HuH-7.5 (cell line): Measurements from ENCODE around the gene SLC35B1.
A peak's percentile ranks its signal among the peaks of the same experiment; 100 is the strongest.

Experiments
- DNase-seq: peaks from one replicate; pipeline ENCODE4 v3.0.0; 2011; ENCODE audit warnings: low spot score

The SLC35B1 gene, protein sequence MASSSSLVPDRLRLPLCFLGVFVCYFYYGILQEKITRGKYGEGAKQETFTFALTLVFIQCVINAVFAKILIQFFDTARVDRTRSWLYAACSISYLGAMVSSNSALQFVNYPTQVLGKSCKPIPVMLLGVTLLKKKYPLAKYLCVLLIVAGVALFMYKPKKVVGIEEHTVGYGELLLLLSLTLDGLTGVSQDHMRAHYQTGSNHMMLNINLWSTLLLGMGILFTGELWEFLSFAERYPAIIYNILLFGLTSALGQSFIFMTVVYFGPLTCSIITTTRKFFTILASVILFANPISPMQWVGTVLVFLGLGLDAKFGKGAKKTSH

DNA sequence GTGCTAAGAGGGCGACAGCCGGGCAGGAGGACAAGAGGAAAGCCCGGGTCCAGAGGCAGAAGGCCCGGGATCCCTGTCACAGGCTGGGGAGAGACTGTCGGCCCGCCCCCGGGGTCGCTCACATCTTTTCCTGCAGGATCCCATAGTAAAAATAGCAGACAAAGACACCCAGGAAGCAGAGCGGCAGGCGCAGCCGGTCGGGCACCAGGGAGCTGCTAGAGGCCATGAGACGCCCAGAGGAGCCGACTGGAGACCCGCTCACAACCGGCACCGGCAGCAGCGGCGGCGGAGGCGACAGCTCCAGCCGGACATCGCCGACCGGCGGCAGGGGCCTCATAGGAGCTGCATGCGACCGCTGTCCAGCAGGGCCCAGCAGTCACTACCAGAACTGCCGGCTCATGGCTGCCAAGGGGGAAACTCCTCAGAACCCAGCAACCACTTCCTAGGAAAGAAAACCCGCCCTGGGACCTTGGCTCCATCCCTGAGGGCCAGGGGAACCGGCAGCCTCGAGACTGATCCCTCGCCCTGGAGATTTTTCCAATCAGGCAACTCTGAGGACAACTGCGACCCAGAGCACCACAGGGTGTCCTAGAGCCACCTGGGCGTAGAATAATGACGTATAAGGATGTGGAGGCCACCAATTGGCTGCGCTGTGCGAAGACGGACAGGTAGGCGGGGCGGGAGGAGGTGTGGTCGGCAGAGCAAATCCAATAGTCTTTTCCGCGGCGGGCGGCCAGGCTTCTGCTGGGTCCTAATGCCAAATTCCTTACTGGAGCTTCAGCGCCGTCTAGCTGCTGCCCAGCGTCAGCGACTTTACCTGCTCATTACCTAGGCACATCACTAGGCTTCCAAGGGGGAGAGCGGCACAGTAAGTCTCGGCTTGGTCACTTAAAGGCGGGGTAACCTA lies at the start of gene SLC35B1:
Gene SLC35B1, minus strand, starts transcription at position 357 of the 907 bp plus-strand sequence. Its CDS starts 131 bp downstream, at position 226.
- DNase-seq: peak; percentile 96

DNA sequence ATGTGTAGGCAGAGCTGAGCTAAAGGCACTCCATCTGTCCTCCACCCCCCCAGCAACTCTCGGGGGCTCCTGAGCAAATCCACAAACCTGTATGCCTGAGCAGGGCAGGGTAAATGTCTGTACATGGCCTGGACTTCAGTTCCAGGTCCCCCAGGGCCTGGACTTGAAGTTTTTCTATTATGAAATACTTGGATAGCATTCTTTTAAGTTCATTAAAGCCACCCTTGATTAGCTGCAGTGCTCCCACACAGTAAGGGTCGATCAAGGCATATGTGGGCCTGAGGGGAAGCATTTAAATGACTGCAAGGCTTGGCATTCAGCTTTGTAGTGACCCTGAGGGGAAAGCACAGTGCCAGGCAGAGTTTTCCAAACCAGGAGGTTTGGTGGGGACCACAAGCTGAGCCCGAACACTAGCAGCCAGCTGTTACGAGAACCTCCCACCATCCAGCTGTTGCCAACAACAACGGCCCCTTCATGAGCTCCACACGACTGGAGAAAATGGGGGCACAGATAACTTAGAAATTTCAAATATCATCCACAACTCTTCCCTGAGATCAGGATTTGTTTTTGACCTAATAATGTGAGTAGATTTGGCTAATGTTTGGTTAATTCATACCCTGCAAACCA lies 49.5 kb upstream of the SLC35B1 start:
- DNase-seq: no peak

DNA sequence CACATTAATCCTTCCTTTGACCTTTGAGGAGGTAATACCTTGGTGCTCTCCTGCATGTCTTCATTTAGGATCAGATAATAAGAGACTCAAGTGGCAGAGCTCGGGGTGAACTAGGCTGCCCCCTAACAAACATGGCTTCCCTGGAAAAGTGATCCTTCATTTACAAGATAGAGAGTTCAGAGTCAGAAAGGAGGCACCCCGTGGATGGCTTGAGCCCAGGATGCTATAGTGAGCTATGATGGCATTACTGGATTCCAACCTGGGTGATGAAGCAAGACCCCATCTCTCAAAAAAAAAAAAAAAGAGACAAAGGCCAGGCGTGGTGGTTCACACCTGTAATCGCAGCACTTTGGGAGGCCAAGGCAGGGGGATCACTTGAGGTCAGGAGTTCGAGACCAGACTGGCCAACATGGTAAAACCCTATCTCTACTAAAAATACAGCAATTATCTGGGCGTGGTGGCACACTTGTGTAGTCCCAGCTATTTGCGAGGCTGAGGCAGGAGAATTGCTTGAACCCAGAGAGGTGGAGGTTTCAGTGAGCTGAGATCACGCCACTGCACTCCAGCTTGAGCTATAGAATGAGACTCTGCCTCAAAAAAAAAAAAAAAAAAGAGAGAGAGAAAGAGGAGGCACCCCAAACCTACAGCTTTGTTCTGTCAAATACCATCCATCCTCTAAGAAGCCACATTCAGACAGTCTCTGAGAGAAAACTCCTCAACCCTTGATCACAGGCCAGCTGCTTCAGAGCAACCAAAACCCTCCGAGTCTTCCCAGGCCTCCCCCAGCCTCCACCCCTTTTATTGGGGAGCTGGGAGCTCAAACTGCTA lies 48.8 kb upstream of the SLC35B1 start:
- DNase-seq: no peak

DNA sequence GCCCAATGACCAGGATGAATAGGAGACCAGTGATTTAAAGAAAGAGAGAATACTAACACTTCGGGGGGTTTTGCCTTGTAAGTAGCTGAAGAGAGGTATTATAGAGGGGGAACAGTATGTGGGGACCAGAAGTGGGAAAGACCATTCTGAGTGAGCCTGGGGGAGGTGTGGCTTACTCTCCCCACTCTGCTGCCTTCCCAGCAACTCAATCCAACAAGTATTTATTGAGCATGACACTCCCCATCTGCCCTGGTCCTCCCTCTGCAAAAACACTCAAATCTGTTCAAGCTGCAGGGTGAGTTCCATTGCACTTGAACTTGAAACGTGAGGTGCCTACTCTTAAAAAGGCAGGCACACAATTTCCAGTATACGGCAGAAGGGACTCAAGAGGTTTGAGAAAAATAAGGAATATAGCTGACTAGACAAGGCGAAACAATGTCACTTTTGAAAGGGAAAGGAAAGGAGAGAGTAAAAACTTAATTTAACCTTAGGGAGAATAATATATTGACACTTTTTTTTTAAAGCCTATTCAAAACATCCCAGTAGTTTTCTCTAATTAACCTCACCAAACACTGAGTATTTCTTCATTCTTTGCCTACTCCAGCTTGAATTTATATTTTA lies 48.0 kb upstream of the SLC35B1 start:
- DNase-seq: no peak

DNA sequence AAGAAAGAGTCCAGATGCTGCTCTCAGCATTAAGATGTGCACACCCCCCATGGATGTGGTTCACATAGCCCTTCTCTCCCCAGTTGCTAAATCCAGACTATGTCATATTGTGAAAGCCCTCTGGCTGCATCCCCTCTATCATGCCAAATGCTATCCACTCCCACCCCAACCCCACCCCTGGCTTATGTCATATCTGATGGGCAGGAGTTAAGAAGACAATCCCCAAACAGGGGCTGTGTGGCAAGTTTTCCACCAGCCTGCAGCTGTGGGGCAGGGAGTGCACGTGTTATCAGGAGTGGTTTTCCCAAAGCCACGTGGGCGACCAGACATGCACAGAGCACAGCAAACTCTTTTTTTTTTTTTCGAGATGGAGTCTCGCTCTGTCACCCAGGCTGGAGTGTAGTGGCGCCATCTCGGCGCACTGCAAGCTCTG lies 46.2 kb upstream of the SLC35B1 start:
- DNase-seq: no peak

DNA sequence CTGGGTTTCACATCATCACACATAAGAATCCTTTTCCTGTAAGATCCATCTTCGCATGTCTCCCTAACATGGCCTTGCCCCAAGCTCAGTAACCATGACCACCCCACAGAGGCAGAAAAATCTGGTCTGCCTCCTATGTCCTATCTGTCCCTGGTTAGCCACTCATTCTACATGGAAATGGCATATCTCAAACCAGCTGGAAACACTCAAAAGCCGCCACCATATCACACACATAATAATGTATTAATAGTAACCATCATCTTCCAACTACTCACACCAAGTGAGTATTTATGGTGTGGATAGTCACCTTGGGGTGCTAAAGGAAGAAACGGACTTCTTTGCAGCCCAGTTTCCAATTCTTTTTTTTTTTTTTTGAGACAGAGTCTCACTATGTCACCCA lies 44.7 kb upstream of the SLC35B1 start:
- DNase-seq: no peak

DNA sequence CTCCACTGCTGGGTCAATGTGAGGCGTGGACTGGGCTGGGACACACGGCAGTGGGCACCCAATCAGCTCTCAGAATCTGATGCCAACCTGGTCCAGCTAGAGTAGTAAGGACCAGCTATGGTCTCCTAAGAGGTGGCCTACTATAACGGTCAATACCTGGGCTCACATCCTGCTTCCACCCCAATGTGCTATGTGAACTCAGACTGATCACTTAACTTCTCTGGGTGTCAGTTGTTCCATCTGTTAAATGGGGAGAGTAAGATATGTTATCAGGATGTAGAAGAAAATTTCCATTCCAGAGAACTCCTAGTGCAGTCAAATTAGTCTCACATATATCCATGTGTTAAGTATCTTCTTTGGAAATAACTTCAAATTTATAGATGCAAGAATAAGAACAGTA lies 42.0 kb upstream of the SLC35B1 start:
- no peak for DNase-seq

DNA sequence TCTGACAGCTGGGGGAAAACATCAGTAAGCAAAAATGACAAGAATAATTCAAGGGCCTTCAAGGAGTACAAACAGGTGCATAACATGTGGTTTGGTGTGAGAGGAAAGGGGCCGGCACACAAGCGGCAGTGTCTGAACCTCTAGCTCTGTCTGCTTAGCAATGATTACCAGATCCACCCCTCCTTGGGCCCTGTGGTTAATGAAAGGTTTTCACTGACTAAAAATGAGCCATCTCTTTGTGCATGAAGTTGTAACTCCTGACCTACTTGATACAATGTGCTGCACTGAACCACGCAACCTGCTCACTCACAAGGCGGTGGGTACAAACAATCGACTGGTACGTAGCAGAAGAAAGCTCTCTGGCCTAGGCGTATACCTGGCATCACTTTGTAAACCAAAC lies 41.0 kb upstream of the SLC35B1 start:
- no peak for DNase-seq

DNA sequence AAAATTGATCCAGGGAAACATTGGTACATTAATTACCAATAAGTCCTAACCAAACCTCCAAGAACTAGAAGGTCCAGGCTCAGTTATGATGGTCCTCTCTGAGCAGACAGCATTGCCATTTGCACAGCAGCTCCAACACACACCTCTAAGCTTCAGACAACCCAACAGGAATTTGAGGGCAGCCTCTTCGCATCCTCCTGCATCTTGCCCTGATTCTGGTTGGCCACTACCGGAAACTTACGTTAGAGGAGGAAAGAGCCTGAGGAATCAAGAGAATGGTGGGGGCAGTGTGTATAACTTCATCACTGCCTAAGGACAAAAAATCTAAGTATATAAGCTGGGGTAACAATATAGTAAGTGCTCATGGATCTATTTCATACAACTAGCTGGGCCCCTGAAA lies 40.5 kb upstream of the SLC35B1 start:
- no peak for DNase-seq

DNA sequence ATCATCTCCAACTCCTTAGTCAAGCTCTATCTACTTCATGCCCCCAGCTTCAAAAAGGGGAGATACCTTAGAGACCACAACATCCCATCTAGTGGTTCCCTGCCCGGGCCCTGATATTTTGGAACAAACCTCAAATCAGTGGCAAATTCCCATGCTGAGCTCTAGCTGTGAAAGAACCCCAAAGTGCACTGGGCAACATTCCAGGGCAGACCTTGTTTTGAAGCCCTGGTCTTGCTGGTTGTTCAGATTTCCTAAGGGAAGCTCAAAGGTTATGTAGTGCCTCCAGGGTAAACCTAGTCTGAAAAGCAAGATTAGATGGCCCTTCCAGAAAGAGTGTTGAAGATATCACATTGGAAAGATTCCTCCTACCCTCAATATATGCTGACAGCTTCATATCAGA lies 39.9 kb upstream of the SLC35B1 start:
- no peak for DNase-seq

DNA sequence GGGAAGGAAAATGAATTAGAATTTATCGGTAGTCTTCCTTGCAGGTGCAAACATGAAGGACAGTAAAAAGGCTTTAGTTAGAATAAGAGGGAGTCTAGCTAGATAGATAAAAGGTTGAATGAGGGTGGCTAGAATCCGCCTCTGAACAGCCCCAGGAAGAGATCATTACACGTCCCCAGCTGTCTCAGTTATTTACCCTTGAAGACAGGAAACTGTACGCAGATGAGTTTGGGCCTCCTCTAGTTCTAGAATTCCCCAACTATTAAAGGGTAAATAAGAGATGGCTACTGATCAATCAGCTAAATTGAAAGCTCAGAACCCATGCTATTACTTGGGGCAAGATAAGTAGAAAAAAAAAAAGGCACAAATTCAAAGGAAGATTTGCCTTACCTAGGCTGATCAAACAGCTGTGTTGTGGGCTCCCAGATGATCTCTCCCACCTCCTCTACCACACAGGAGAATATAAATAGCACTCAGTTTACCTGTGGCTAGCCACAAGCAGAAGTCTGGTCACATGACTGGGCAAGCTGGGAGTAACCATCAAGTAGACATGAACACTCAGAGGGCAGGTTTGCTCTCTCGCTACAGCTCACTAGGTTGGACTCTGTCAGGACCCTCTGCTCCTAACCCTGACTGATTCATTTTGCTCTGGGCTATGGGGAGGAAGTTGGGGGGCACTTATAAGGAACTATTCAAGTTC lies 39.2 kb upstream of the SLC35B1 start:
- no peak for DNase-seq

DNA sequence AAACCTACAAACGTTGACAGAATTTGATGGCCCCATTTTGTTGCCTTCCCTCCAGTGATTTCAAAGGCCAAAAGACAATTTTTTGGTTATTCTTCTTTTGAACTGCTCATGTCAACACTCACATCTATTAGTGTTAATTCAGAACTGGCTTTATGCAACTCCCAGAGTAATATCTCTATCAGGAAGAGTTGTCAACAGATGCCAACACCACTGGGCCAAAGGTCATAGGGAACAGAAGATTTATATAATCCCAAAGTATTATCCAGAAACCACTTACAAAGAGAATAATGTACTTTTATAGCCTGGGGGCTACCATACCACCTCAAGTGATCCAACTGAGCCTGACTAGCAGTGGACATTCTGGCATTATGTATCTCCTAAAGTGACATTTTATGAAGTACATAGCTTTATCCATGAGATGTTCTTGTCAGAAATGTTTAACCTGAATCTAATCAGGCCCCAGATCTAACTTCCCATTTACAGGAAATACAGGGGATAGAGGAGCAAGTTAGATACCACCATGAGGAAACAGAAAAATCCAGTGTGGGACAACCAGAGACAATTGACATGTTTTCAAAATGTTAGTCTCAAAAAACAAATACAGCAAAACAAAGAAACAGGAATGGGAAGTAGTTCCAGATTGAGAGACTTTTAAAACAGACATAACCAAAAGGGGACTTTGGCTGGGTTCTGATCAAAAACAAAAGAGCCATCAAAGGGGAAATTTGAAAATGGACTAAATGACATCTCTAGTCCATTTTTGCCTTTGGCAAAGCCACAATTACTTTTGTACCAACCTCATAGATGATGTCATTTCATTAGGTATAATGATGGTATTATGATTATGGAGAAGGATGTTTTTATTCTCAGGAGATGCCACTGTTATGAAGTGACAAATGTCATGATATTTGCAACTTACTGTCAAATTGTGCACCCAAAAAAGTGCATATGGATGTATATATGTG lies 37.7 kb upstream of the SLC35B1 start:
- DNase-seq: no peak

DNA sequence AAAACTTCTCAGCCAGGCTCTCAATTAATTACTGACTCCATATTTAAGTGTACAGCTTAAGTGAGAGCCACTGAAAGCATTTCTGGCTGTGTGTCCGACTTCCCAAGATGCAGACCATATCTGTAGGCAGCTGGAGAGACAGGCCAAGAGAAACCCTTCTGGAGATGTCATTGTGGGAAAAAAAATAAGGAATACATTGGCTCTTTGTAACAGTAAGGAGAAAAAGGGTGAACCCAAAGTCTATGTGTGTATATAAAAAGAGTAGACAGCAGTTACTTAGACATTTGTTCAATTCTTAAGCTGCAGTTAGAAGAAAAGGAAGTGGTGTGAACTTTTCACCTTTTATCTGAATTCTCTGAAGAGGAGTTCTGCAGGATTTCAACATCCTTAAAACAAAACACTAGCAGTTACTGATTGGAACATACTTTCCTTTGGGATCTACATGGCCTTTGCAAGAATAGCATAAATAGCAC lies 34.4 kb upstream of the SLC35B1 start:
- no peak for DNase-seq

DNA sequence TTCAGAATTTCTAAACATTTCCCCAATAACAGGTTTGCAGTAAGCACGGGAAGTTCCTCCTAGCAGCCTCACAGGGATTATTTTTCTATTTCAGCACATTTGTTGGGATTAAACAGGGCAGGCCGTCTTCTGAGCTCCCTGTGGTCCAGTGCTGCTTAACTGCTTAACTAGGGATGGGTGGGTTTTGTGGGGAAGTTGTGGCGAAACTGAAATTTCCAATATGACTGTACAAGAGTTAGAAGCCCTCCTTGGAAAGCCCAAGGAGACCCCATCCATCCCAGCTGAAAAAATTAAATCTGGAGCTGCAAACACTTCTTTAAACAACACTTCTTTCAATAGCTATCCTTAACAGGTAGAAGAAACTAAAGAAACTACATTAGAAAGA lies 33.9 kb upstream of the SLC35B1 start:
- no peak for DNase-seq

DNA sequence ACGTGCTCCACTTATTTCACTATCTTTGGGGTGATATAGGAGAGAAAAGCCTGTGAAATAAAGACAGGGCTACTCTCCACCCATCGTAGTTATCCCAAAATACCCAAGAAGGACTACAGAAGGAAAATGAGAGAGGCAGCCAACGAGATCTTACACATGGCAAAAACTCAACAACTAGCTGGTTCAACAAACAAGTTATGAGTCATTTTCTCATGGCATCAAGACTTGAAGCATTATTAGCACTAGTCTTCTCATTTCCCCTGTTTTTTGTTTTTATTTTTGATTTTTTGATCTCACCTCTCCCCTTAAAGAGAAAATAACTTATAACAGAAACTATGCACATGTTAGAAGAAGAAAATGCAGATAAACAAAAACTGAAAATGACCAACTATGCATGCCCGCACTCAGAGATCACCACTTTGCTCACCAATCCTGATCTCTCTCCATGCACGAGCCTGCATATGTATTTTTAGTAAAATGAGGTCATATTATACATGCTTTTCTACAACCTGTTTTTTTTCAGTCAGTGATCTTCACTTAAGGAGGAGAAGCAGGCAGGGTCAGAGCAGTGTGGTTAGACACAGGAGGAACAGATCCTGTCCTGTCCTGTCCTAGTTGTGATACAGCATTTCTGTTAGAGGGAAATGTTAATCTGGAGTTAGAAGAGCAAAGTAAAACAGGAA lies 33.4 kb upstream of the SLC35B1 start:
- DNase-seq: no peak

DNA sequence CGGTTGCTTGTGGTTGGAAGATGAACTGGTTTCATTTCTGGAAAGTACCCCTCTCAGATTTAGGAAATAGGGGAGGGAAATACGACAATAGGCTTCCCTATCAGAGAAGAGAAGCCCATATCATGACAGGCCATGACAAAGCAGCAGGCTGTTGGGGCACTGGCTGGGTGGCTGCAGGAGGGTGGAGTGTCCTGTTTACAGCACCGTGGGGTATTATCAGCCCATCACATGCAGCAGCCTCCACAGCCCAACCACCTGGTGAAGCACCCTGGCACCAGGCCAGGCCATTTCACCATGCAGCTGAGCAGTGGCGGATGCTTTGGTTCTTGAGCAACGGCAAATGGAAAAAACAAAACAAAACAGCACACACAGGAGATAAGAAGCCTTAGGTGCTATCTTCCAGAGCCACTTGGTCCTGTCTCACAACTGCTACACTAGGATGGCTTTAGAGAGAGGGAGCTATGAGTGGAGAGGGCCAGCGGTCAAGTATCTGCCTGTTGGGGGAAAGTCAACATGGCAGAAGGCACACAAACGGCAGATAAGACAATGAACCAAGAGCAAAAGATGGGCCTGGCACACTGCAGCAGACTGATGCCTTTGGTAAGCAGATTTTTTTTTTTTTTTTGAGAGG lies 32.0 kb upstream of the SLC35B1 start:
- no peak for DNase-seq

DNA sequence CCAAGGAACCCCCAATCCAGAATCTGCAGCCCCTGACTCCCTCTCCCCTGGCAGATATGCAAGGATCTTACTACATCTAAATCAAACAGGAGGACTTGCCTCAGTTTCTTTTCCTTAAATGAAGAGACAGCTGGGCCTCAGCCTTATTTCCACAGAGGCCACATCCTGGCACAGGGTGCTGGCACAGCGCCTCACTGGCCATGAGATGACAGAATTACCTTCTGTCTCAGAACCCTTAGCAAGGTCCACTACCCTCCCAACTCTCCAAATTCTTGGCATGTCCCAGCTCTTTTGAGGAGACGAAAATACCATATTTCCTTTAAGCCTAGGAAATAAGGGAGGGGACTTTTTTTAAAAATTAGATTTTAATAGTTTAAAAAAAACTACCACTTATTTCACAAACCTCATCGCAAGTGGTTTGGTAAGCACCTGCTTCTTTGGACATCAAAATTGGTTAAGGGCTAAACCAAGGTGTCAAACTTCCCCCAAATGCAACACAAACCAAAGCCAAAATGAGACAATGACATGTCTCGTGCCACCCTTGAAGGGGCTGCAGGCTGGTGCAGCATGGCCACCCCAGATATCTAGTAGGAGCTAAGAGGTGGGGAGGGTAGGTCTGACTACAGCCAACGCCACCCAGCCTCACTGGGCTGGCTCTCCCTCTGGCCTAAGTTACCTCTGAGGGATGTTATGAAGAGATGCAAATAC lies 30.8 kb upstream of the SLC35B1 start:
- no peak for DNase-seq
